ENCODE measurements around the gene MAMDC2.
A peak's percentile ranks its signal among the peaks of the same experiment; 100 is the strongest.
"Not testable (repeated sequence)": the region's sequence is repeated elsewhere in the genome, so short reads cannot be mapped to it uniquely, and the experiment has no call there.

The MAMDC2 gene

GRCh38 chr9:70217029-70217428 is 173.4 kb downstream of the MAMDC2 start:
- no peak for DNase-seq

GRCh38 chr9:70218767-70219166 is 175.1 kb downstream of the MAMDC2 start:
- DNase-seq = no peak

GRCh38 chr9:70220216-70220615 is 176.6 kb downstream of the MAMDC2 start:
- no peak for DNase-seq

- no peak for DNase-seq
Measured at GRCh38 chr9:70222354-70222753, 178.7 kb downstream of the MAMDC2 start.

- DNase-seq = no peak
Measured at GRCh38 chr9:70228118-70228517, 184.5 kb downstream of the MAMDC2 start.

- DNase-seq = no peak
Measured at GRCh38 chr9:70228611-70229010, 185.0 kb downstream of the MAMDC2 start.

- no peak for DNase-seq
Measured at GRCh38 chr9:70229026-70229425, 185.4 kb downstream of the MAMDC2 start.

GRCh38 chr9:70229579-70229978 is 185.9 kb downstream of the MAMDC2 start:
- DNase-seq = no peak

GRCh38 chr9:70232476-70232875 is 188.8 kb downstream of the MAMDC2 start:
- DNase-seq = no peak

GRCh38 chr9:70234208-70234607 is 190.6 kb downstream of the MAMDC2 start:
- not testable (repeated sequence) for DNase-seq

GRCh38 chr9:70245952-70246351 is 202.3 kb downstream of the MAMDC2 start:
- DNase-seq = not testable (repeated sequence)

GRCh38 chr9:70250221-70250620 is 206.6 kb downstream of the MAMDC2 start:
- DNase-seq = no peak

GRCh38 chr9:70255486-70255885 is 211.8 kb downstream of the MAMDC2 start:
- DNase-seq = no peak

GRCh38 chr9:70256123-70256551 is 212.5 kb downstream of the MAMDC2 start:
- DNase-seq = peak; percentile 74

- DNase-seq = no peak
Measured at GRCh38 chr9:70257502-70257901, 213.9 kb downstream of the MAMDC2 start.

GRCh38 chr9:70257991-70258691 is 214.5 kb downstream of the MAMDC2 start:
- peak; percentile 48 for DNase-seq

GRCh38 chr9:70258692-70259511 is 215.3 kb downstream of the MAMDC2 start, which contains the start of gene SMC5:
SMC5 (plus strand) TSS chr9:70258978; CDS start chr9:70259079, 101 bp downstream.
- DNase-seq = peak; percentile 90

- no peak for DNase-seq
Measured at GRCh38 chr9:70259512-70259802, 215.8 kb downstream of the MAMDC2 start.

GRCh38 chr9:70260007-70260443 is 216.4 kb downstream of the MAMDC2 start:
- no peak for DNase-seq

GRCh38 chr9:70260606-70261005 is 217.0 kb downstream of the MAMDC2 start:
- no peak for DNase-seq

GRCh38 chr9:70261131-70261870 is 217.7 kb downstream of the MAMDC2 start:
- DNase-seq = no peak

- no peak for DNase-seq
Measured at GRCh38 chr9:70262366-70262765, 218.7 kb downstream of the MAMDC2 start.

GRCh38 chr9:70262948-70263347 is 219.3 kb downstream of the MAMDC2 start:
- DNase-seq = no peak

- no peak for DNase-seq
Measured at GRCh38 chr9:70263421-70263820, 219.8 kb downstream of the MAMDC2 start.

All from kidney glomerular epithelial cell (primary cell).